ENCODE data around the gene NUP133. TPM values are rescaled to one million over a fixed set of nuclear protein-coding genes. Genes with fewer than 3 reads are reported as not detected.

Gene NUP133
- total and polyA plus RNA-seq, 2 donors (not counting 3 experiments of a cell fraction or from before 2014, with no cell fraction given), result 13.4 to 43.2 TPM

DNA sequence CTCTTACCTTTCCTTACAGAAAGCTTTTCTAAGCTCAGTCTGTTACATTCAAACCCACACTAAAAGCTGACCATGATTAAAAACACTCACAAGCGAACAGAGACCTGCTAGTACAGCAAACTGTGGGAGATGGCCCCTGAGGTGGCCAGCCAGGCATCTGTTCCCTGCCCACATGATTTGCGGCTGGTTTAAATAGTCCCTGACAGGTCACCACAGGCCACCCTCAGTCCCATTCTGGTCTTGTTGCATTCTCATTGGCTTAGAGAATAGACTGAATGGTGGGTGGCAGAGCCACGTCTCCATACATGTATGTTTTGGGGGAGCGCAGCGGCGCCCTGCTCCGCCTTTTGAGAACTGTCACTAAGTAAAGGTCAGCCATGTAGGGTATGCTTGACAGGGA lies 71.9 kb downstream of the NUP133 start:
- Histone ChIP-seq H2AFZ (ENCODE audit: low read depth, low read length) (no peak overlapping the region), H3K9ac (replicated peaks; ENCODE audit: extremely low read depth, insufficient read depth, low read length) (no peak overlapping the region), H3K4me2 (ENCODE audit: insufficient read depth, low read length) (no peak overlapping the region), H3K9me1 (replicated peaks; ENCODE audit: control insufficient read depth, extremely low read depth, insufficient read depth, low read length) (no peaks in the 10 kb centered on the region), H3K9me3 (replicated peaks; ENCODE audit: control insufficient read depth, insufficient read depth, low read length) (no peaks in the 10 kb centered on the region), H3K4me3 (replicated peaks in 1 of 3; ENCODE audit: insufficient read depth in 1 of 3, low read depth in 1 of 3, low read length in 3 of 3) (no peak overlapping the region), H3K27me3 (ENCODE audit: control insufficient read depth in 2 of 2, insufficient read depth in 2 of 2, low read length in 2 of 2) (peaks cover 38 to 40% of the 10 kb centered on the region in 2 experiments), H3K27ac (ENCODE audit: insufficient read depth, low read depth, low read length) (no peak overlapping the region), H3K79me2 (ENCODE audit: control insufficient read depth, insufficient read depth, low read length) (no peaks in the 10 kb centered on the region), H3K36me3 (ENCODE audit: control insufficient read depth in 2 of 2, extremely low read depth in 1 of 2, insufficient read depth in 2 of 2, low read length in 2 of 2) (peaks cover 3 to 6% of the 10 kb centered on the region in 2 experiments), H3K4me1 (ENCODE audit: control insufficient read depth, extremely low read depth, insufficient read depth, low read length) (no peaks in the 10 kb centered on the region), H4K20me1 (replicated peaks; ENCODE audit: control insufficient read depth, extremely low read depth, insufficient read depth, low read length) (no peaks in the 10 kb centered on the region)
- intact Hi-C loops (cut with micrococcal nuclease) (no loop called here), dilution Hi-C loops (cut with MboI; ENCODE audit: extremely low pct_ligation_motif_present, low sequenced_read_pairs) (no loop called here)
- BruUV-seq (replicated peaks), result no TSS peak
- ChIA-PET POLR2A (no interaction called here), CTCF (interaction anchor here (0.6 to 1.0 kb wide), 2 partner anchors 9 to 31 kb away, joined by 3 read pairs; no protein-coding TSS in a partner anchor)
- DNase-seq (ENCODE audit: low read depth, low spot score) (no peak), FAIRE-seq (no peak)
- TF ChIP-seq, protein P1, sequence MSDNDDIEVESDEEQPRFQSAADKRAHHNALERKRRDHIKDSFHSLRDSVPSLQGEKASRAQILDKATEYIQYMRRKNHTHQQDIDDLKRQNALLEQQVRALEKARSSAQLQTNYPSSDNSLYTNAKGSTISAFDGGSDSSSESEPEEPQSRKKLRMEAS (IDR thresholded peaks at IDR 0.05; ENCODE audit: insufficient read depth, insufficient read length), result no peak
- TF ChIP-seq, protein P2, sequence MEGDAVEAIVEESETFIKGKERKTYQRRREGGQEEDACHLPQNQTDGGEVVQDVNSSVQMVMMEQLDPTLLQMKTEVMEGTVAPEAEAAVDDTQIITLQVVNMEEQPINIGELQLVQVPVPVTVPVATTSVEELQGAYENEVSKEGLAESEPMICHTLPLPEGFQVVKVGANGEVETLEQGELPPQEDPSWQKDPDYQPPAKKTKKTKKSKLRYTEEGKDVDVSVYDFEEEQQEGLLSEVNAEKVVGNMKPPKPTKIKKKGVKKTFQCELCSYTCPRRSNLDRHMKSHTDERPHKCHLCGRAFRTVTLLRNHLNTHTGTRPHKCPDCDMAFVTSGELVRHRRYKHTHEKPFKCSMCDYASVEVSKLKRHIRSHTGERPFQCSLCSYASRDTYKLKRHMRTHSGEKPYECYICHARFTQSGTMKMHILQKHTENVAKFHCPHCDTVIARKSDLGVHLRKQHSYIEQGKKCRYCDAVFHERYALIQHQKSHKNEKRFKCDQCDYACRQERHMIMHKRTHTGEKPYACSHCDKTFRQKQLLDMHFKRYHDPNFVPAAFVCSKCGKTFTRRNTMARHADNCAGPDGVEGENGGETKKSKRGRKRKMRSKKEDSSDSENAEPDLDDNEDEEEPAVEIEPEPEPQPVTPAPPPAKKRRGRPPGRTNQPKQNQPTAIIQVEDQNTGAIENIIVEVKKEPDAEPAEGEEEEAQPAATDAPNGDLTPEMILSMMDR (IDR thresholded peaks at IDR 0.05; ENCODE audit: extremely low read depth in 1 of 2, insufficient read depth in 1 of 2, low read depth in 1 of 2, low read length in 2 of 2), result no peak
- TF ChIP-seq MYC (IDR thresholded peaks at IDR 0.05; ENCODE audit: low read depth, low read length) (no peak), FOS (IDR thresholded peaks at IDR 0.05; ENCODE audit: borderline replicate concordance, insufficient read depth, low read length) (no peak), EZH2 (IDR thresholded peaks at IDR 0.05; ENCODE audit: borderline replicate concordance, low read depth, low read length, severe bottlenecking) (no peak), POLR2AphosphoS5 (IDR thresholded peaks at IDR 0.05; ENCODE audit: insufficient read depth, low read depth, low read length) (no peak), POLR2A (IDR thresholded peaks at IDR 0.05; ENCODE audit: low read depth, low read length) (no peak), JUN (IDR thresholded peaks at IDR 0.05; ENCODE audit: borderline replicate concordance, insufficient read depth, insufficient read length, low read depth) (no peak), GATA2 (IDR thresholded peaks at IDR 0.05; ENCODE audit: insufficient read depth, insufficient read length, low read depth, low read length) (no peak)

All from endothelial cell of umbilical vein (primary cell).